ENCODE results near the gene BPI. TPM values are rescaled to one million over a fixed set of nuclear protein-coding genes. Genes with fewer than 3 reads are reported as not detected.
"Not testable (repeated sequence)": the region's sequence is repeated elsewhere in the genome, so short reads cannot be mapped to it uniquely, and the experiment has no call there.

BPI gene
- total RNA-seq, 4 donors from 2014 or later, result not detected

GRCh38 chr20:38373898-38374297 is 69.9 kb downstream of the BPI start:
- Histone ChIP-seq H3K27ac (no peak overlapping the region), H3K36me3 (no peaks in the 10 kb centered on the region), H3K4me3 (no peak overlapping the region), H3K9me3 (no peaks in the 10 kb centered on the region), H3K4me1 (no peaks in the 10 kb centered on the region), H3K27me3 (no peaks in the 10 kb centered on the region)
- intact Hi-C loops (cut with DNase I; ENCODE audit: low total_unique reads) (no loop called here), in situ Hi-C loops (cut with MboI; ENCODE audit: low sequenced_read_pairs in 4 of 4) (no loop called here)
- TF ChIP-seq POLR2A (IDR thresholded peaks at IDR 0.05) (no peak), CTCF (IDR thresholded peaks at IDR 0.05 in 4 of 5, conservative IDR thresholded peaks at IDR 0.05 in 1 of 5) (no peak)
- ATAC-seq (no peak), DNase-seq (no peak)

GRCh38 chr20:38377039-38377685 is 73.2 kb downstream of the BPI start:
- Histone ChIP-seq H3K4me3 (no peak overlapping the region), H3K27me3 (no peaks in the 10 kb centered on the region), H3K27ac (no peak overlapping the region), H3K9me3 (no peaks in the 10 kb centered on the region), H3K36me3 (no peaks in the 10 kb centered on the region), H3K4me1 (no peaks in the 10 kb centered on the region)
- ATAC-seq, result no peak
- in situ Hi-C loops (cut with MboI; ENCODE audit: low sequenced_read_pairs in 4 of 4) (no loop called here), intact Hi-C loops (cut with DNase I; ENCODE audit: low total_unique reads) (no loop called here)
- DNase-seq, result no peak
- TF ChIP-seq CTCF (IDR thresholded peaks at IDR 0.05 in 4 of 5, conservative IDR thresholded peaks at IDR 0.05 in 1 of 5) (no peak), POLR2A (IDR thresholded peaks at IDR 0.05) (no peak)

- H3K9me3 ChIP-seq; H3K4me1 ChIP-seq; H3K27ac ChIP-seq; intact Hi-C loops (cut with DNase I; ENCODE audit: low total_unique reads); H3K4me3 ChIP-seq; DNase-seq; H3K36me3 ChIP-seq; ATAC-seq; H3K27me3 ChIP-seq; in situ Hi-C loops (cut with MboI; ENCODE audit: low sequenced_read_pairs in 4 of 4): not testable (repeated sequence)
Observed at GRCh38 chr20:38377838-38378237, 73.9 kb downstream of the BPI start.

GRCh38 chr20:38383147-38383546 is 79.2 kb downstream of the BPI start:
- in situ Hi-C loops (cut with MboI; ENCODE audit: low sequenced_read_pairs in 4 of 4), result no loop called here
- no peaks in the 10 kb centered on the region for H3K27me3 ChIP-seq
- DNase-seq, result no peak
- intact Hi-C loops (cut with DNase I; ENCODE audit: low total_unique reads), result no loop called here
- H3K27ac ChIP-seq, result no peak overlapping the region
- H3K4me3 ChIP-seq, result no peak overlapping the region
- H3K9me3 ChIP-seq, result no peaks in the 10 kb centered on the region
- H3K36me3 ChIP-seq, result no peaks in the 10 kb centered on the region
- no peaks in the 10 kb centered on the region for H3K4me1 ChIP-seq
- ATAC-seq, result no peak
- TF ChIP-seq CTCF (IDR thresholded peaks at IDR 0.05 in 4 of 5, conservative IDR thresholded peaks at IDR 0.05 in 1 of 5), result no peak
- TF ChIP-seq POLR2A (IDR thresholded peaks at IDR 0.05), result no peak

- intact Hi-C loops (cut with DNase I; ENCODE audit: low total_unique reads), result no loop called here
- Histone ChIP-seq H3K4me3 (no peak overlapping the region), H3K4me1 (no peaks in the 10 kb centered on the region), H3K27ac (no peak overlapping the region), H3K27me3 (no peaks in the 10 kb centered on the region), H3K36me3 (no peaks in the 10 kb centered on the region), H3K9me3 (no peaks in the 10 kb centered on the region)
- in situ Hi-C loops (cut with MboI; ENCODE audit: low sequenced_read_pairs in 4 of 4), result no loop called here
- no peak for ATAC-seq
- TF ChIP-seq CTCF (IDR thresholded peaks at IDR 0.05 in 4 of 5, conservative IDR thresholded peaks at IDR 0.05 in 1 of 5), result no peak
- TF ChIP-seq POLR2A (IDR thresholded peaks at IDR 0.05), result no peak
- DNase-seq, result no peak
Observed at GRCh38 chr20:38386004-38386403, 82.0 kb downstream of the BPI start.

Measured in gastrocnemius medialis (tissue), 4 donors.